Muscle of back (tissue), 11 donors: ENCODE data around the gene RUNX3. TPM values are rescaled to one million over a fixed set of nuclear protein-coding genes. Genes with fewer than 3 reads are reported as not detected.

ENCODE experiments used
- DNase-seq, 3 donors: peaks; one replicate each; pipeline versions ENCODE4 v3.0.0 to v3.0.0-alpha.2; 2013
- polyA plus RNA-seq, 10 donors: library from polyadenylated mRNA; unstranded; fragments of 120-200 nt; gene quantifications; one replicate each; pipeline ENCODE4 v1.2.1, GENCODE V29; 2013; ENCODE audit not compliant: insufficient read length in 10 of 10

The RUNX3 gene
- polyA plus RNA-seq, 10 donors = 0.39 to 10.4 (median 0.64) TPM

GRCh38 chr1:24865587-24865986 lies 64.5 kb downstream of the RUNX3 start:
- DNase-seq = no peak

GRCh38 chr1:24865168-24865567 lies 64.9 kb downstream of the RUNX3 start:
- no peak for DNase-seq

- DNase-seq = no peak
Measured at GRCh38 chr1:24864370-24864777, 65.7 kb downstream of the RUNX3 start.

GRCh38 chr1:24862775-24863483 lies 67.1 kb downstream of the RUNX3 start:
- DNase-seq = no peak

GRCh38 chr1:24861821-24862727 lies 68.0 kb downstream of the RUNX3 start:
- DNase-seq = no peak

- DNase-seq = no peak
Measured at GRCh38 chr1:24860841-24861240, 69.2 kb downstream of the RUNX3 start.

GRCh38 chr1:24859063-24860010 lies 70.7 kb downstream of the RUNX3 start:
- no peak for DNase-seq

- no peak for DNase-seq
Measured at GRCh38 chr1:24858277-24858676, 71.8 kb downstream of the RUNX3 start.

GRCh38 chr1:24857507-24858133 lies 72.5 kb downstream of the RUNX3 start:
- DNase-seq = no peak

GRCh38 chr1:24856787-24857506 lies 73.1 kb downstream of the RUNX3 start:
- no peak for DNase-seq

GRCh38 chr1:24855474-24855873 lies 74.6 kb downstream of the RUNX3 start:
- no peak for DNase-seq

GRCh38 chr1:24853649-24854048 lies 76.4 kb downstream of the RUNX3 start:
- no peak for DNase-seq

- peak in 1 of 3 donors; percentile 39 for DNase-seq
Measured at GRCh38 chr1:24850328-24850920, 79.7 kb downstream of the RUNX3 start.

- DNase-seq = peak in 1 of 3 donors; percentile 57
Measured at GRCh38 chr1:24849672-24850295, 80.3 kb downstream of the RUNX3 start.

Other genes starting within 250 kb of the RUNX3 start
- gene CLIC4, start 184.8 kb downstream of the RUNX3 start, polyA plus RNA-seq = 100 to 1,000 TPM; 119 to 173 (median 157) TPM